SK-N-SH treated with all-trans-retinoic acid at 6 μM for 48 hours (cell line): Measurements from ENCODE around the gene DNAL1.

ENCODE experiments used
- ARNTL ChIP-seq: fragments of 450-650 bp; formaldehyde crosslinking; IDR thresholded peaks from 2 replicates; pipeline ENCODE4 v1.5.0; 2020; ENCODE audit warnings: low read depth, mild to moderate bottlenecking, moderate library complexity, borderline replicate concordance
- ISL1 ChIP-seq: fragments of 250-450 bp; sonication (Bioruptor Pico); IDR thresholded peaks from 2 replicates; pipeline ENCODE4 v2.1.2; 2022; ENCODE audit warnings: mild to moderate bottlenecking, moderate library complexity
- PPARA ChIP-seq: fragments of 250-450 bp; sonication (Bioruptor Pico); IDR thresholded peaks from 2 replicates; pipeline ENCODE4 v1.5.0; 2020; ENCODE audit warnings: mild to moderate bottlenecking, borderline replicate concordance
- TCF4 ChIP-seq: fragments of 250-450 bp; sonication (Bioruptor Pico); IDR thresholded peaks from 2 replicates; pipeline ENCODE4 v1.8.0; 2021; ENCODE audit warnings: mild to moderate bottlenecking, moderate library complexity, borderline replicate concordance
- ZFP30 ChIP-seq: fragments of 450-650 bp; formaldehyde crosslinking; IDR thresholded peaks from 2 replicates; pipeline ENCODE4 v1.5.0; 2022; ENCODE audit warnings: mild to moderate bottlenecking, moderate library complexity
- ZNF8 ChIP-seq: fragments of 450-650 bp; formaldehyde crosslinking; IDR thresholded peaks from 2 replicates; pipeline ENCODE4 v1.5.0; 2020; ENCODE audit warnings: mild to moderate bottlenecking, moderate library complexity
- TF ChIP-seq, protein P1 (sequence below): fragments of 250-450 bp; sonication (Bioruptor Pico); IDR thresholded peaks from 2 replicates; pipeline ENCODE4 v1.5.1; 2020; ENCODE audit warnings: low read depth, mild to moderate bottlenecking, moderate library complexity
- TF ChIP-seq, protein P2 (sequence below): fragments of 250-450 bp; sonication (Bioruptor Pico); IDR thresholded peaks from 2 replicates; pipeline ENCODE4 v1.5.1; 2021; ENCODE audit warnings: mild to moderate bottlenecking, moderate library complexity
- TF ChIP-seq, protein P3 (sequence below): fragments of 250-450 bp; sonication (Bioruptor Pico); IDR thresholded peaks from 2 replicates; pipeline ENCODE4 v1.8.0; 2021; ENCODE audit warnings: low read depth, mild to moderate bottlenecking, moderate library complexity, borderline replicate concordance
- TF ChIP-seq, protein P4 (sequence below): fragments of 250-450 bp; sonication (Bioruptor Pico); IDR thresholded peaks from 2 replicates; pipeline ENCODE4 v1.8.0; 2020; ENCODE audit warnings: mild to moderate bottlenecking, moderate library complexity, borderline replicate concordance

DNA sequence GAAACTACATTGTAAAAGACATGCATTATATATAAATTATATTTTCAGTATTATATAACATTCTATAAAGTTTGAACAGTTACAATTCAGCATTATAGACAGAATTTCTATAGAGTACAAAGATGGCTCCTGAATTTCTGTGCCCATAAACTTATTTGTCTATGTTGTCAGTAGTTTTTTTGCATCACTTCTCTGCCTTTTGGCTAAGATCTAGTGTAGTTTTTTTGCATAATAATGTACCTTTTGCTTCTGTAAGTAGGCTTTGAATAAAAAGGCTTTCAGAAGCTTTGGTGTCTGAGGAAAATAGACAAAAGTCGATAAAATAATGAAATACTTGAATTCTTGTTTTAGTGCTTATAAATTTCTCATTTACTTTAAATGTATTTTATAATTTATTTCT lies 11.1 kb downstream of the DNAL1 start:
- TF ChIP-seq, protein P1, sequence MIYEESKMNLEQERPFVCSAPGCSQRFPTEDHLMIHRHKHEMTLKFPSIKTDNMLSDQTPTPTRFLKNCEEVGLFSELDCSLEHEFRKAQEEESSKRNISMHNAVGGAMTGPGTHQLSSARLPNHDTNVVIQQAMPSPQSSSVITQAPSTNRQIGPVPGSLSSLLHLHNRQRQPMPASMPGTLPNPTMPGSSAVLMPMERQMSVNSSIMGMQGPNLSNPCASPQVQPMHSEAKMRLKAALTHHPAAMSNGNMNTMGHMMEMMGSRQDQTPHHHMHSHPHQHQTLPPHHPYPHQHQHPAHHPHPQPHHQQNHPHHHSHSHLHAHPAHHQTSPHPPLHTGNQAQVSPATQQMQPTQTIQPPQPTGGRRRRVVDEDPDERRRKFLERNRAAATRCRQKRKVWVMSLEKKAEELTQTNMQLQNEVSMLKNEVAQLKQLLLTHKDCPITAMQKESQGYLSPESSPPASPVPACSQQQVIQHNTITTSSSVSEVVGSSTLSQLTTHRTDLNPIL (CRISPR knock-in tag) = no peak
- TF ChIP-seq, protein P2, sequence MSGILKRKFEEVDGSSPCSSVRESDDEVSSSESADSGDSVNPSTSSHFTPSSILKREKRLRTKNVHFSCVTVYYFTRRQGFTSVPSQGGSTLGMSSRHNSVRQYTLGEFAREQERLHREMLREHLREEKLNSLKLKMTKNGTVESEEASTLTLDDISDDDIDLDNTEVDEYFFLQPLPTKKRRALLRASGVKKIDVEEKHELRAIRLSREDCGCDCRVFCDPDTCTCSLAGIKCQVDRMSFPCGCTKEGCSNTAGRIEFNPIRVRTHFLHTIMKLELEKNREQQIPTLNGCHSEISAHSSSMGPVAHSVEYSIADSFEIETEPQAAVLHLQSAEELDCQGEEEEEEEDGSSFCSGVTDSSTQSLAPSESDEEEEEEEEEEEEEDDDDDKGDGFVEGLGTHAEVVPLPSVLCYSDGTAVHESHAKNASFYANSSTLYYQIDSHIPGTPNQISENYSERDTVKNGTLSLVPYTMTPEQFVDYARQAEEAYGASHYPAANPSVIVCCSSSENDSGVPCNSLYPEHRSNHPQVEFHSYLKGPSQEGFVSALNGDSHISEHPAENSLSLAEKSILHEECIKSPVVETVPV (CRISPR knock-in tag) = no peak
- TF ChIP-seq TCF4 (CRISPR knock-in tag) = no peak
- TF ChIP-seq ZNF8 (CRISPR knock-in tag) = no peak
- no peak for TF ChIP-seq PPARA (CRISPR knock-in tag)
- TF ChIP-seq ISL1 (CRISPR knock-in tag) = no peak
- TF ChIP-seq, protein P3, sequence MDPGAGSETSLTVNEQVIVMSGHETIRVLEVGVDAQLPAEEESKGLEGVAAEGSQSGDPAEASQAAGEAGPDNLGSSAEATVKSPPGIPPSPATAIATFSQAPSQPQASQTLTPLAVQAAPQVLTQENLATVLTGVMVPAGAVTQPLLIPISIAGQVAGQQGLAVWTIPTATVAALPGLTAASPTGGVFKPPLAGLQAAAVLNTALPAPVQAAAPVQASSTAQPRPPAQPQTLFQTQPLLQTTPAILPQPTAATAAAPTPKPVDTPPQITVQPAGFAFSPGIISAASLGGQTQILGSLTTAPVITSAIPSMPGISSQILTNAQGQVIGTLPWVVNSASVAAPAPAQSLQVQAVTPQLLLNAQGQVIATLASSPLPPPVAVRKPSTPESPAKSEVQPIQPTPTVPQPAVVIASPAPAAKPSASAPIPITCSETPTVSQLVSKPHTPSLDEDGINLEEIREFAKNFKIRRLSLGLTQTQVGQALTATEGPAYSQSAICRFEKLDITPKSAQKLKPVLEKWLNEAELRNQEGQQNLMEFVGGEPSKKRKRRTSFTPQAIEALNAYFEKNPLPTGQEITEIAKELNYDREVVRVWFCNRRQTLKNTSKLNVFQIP = no peak
- TF ChIP-seq, protein P4, sequence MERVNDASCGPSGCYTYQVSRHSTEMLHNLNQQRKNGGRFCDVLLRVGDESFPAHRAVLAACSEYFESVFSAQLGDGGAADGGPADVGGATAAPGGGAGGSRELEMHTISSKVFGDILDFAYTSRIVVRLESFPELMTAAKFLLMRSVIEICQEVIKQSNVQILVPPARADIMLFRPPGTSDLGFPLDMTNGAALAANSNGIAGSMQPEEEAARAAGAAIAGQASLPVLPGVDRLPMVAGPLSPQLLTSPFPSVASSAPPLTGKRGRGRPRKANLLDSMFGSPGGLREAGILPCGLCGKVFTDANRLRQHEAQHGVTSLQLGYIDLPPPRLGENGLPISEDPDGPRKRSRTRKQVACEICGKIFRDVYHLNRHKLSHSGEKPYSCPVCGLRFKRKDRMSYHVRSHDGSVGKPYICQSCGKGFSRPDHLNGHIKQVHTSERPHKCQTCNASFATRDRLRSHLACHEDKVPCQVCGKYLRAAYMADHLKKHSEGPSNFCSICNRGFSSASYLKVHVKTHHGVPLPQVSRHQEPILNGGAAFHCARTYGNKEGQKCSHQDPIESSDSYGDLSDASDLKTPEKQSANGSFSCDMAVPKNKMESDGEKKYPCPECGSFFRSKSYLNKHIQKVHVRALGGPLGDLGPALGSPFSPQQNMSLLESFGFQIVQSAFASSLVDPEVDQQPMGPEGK (CRISPR knock-in tag) = no peak
- no peak for TF ChIP-seq ZFP30
- TF ChIP-seq ARNTL (CRISPR knock-in tag) = no peak
